GM10266 (cell line): Measurements from ENCODE around the gene SH3TC2.
"Not testable (repeated sequence)": the region's sequence is repeated elsewhere in the genome, so short reads cannot be mapped to it uniquely, and the experiment has no call there.

Experiments used
- DNase-seq: peaks from one replicate; pipeline ENCODE4 v3.0.0; 2012; ENCODE audit errors: extremely low spot score
- CTCF ChIP-seq: IDR thresholded peaks from 2 replicates; pipeline ENCODE4 v1.5.1; 2012; ENCODE audit warnings: mild to moderate bottlenecking, low read depth; ENCODE audit not compliant: control insufficient read depth, insufficient read depth; ENCODE audit errors: missing control alignments

Gene SH3TC2

GRCh38 chr5:149089796-149090195 lies 26.9 kb upstream of the SH3TC2 start:
- DNase-seq: no peak
- no peak for TF ChIP-seq CTCF

- no peak for DNase-seq
- no peak for TF ChIP-seq CTCF
These were observed 25.8 kb upstream of the SH3TC2 start for GRCh38 chr5:149088686-149089085.

GRCh38 chr5:149083846-149084245 lies 21.0 kb upstream of the SH3TC2 start:
- no peak for DNase-seq
- TF ChIP-seq CTCF: no peak

GRCh38 chr5:149082271-149082670 lies 19.4 kb upstream of the SH3TC2 start:
- no peak for TF ChIP-seq CTCF

GRCh38 chr5:149080294-149080693 lies 17.4 kb upstream of the SH3TC2 start:
- DNase-seq: no peak
- TF ChIP-seq CTCF: no peak

More at GRCh38 chr5:149082271-149082670, 19.4 kb upstream of the SH3TC2 start:
- no peak for DNase-seq

- no peak for DNase-seq
- no peak for TF ChIP-seq CTCF
These were observed 17.0 kb upstream of the SH3TC2 start for GRCh38 chr5:149079883-149080282.

- not testable (repeated sequence) for DNase-seq
These were observed 11.2 kb upstream of the SH3TC2 start for GRCh38 chr5:149074071-149074470.

GRCh38 chr5:149073213-149073612 lies 10.4 kb upstream of the SH3TC2 start:
- no peak for TF ChIP-seq CTCF
- no peak for DNase-seq
